ENCODE data around the gene FNDC5. TPM values are rescaled to one million over a fixed set of nuclear protein-coding genes. Genes with fewer than 3 reads are reported as not detected.

The FNDC5 gene
- total and polyA plus RNA-seq, 9 of the 15 experiments (the other 6 are each of a cell fraction or from before 2014, with no cell fraction given): 0.06 to 2.1 (median 0.22) TPM

GRCh38 chr1:32919811-32920733, 49.4 kb upstream of the FNDC5 start:
- POLR2A ChIA-PET: interaction anchor here (0.7 to 1.5 kb wide), 8 partner anchors 12 to 45 kb away, joined by 3 to 6 read pairs (median 4); no protein-coding TSS in a partner anchor
- Histone ChIP-seq H3K9me3 (replicated peaks; ENCODE audit: control insufficient read depth, insufficient read depth, low read depth, low read length) (no peaks in the 10 kb centered on the region), H3K79me2 (ENCODE audit: control insufficient read depth, insufficient read depth, low read length) (no peaks in the 10 kb centered on the region), H2AFZ (ENCODE audit: low read depth, low read length) (peak overlapping the region; percentile 36; the same call in 1 of the 2 replicates), H3K9ac (ENCODE audit: insufficient read depth in 1 of 2, low read depth in 2 of 2, low read length in 2 of 2) (no peak overlapping the region), H4K20me1 (replicated peaks; ENCODE audit: control insufficient read depth, insufficient read depth, low read length) (no peaks in the 10 kb centered on the region), H3K36me3 (ENCODE audit: control insufficient read depth, insufficient read depth, low read length) (no peaks in the 10 kb centered on the region), H3K27ac (ENCODE audit: extremely low read depth, low read depth, low read length) (no peak overlapping the region), H3K4me1 (replicated peaks in 1 of 2; ENCODE audit: control insufficient read depth in 2 of 2, insufficient read depth in 2 of 2, low read length in 2 of 2) (peaks cover 5 to 17% of the 10 kb centered on the region in 2 experiments), H3K4me2 (ENCODE audit: insufficient read depth, low read length) (peak overlapping the region; percentile 17; the same call in 1 of the 2 replicates), H3K4me3 (no peak overlapping the region), H3K9me1 (ENCODE audit: control insufficient read depth, insufficient read depth, low read length) (no peaks in the 10 kb centered on the region), H3K27me3 (ENCODE audit: control insufficient read depth in 2 of 2, insufficient read depth in 2 of 2, low read length in 2 of 2) (peaks cover 29 to 57% of the 10 kb centered on the region in 2 experiments)
- no TSS peak for BruUV-seq (replicated peaks)
- intact Hi-C loops (cut with micrococcal nuclease): no loop called here
- ATAC-seq (peak; percentile 66), DNase-seq (ENCODE audit: extremely low read depth in 1 of 4, low spot score in 3 of 4) (peak in 2 of 4 experiments; percentile 19 to 30), FAIRE-seq (no peak)
- WGBS (ENCODE audit: insufficient coverage, low coverage, missing lambda C conversion rate): 39% methylated on average over 11 of the region's 11 CpGs
- CTCF ChIA-PET (ENCODE audit: low intra/inter-chr PET ratio): no interaction called here
- in situ Hi-C loops (cut with MboI): no loop called here
- TF ChIP-seq GABPA (tag; conservative IDR thresholded peaks at IDR 0.05; ENCODE audit: low read depth) (peak; percentile 65), CHD1 (IDR thresholded peaks at IDR 0.05; ENCODE audit: low read length) (no peak), HDAC2 (IDR thresholded peaks at IDR 0.05) (peak; percentile 56; the same call in 1 of the 2 replicates), CEBPB (tag; IDR thresholded peaks at IDR 0.05) (peak; percentile 35), ZNF75A (CRISPR knock-in tag; IDR thresholded peaks at IDR 0.05) (no peak), CTBP1 (IDR thresholded peaks at IDR 0.05; ENCODE audit: borderline replicate concordance) (peak; percentile 67; the same call in 1 of the 2 replicates), RAD21 (CRISPR knock-in tag; conservative IDR thresholded peaks at IDR 0.05 in 1 of 2, IDR thresholded peaks at IDR 0.05 in 1 of 2) (peak in 1 of 2 experiments; percentile 10; a peak in 1 of 4 replicates), ESRRA (IDR thresholded peaks at IDR 0.05; ENCODE audit: borderline replicate concordance, low read depth) (peak; percentile 37; the same call in 1 of the 2 replicates), MAZ (CRISPR knock-in tag; conservative IDR thresholded peaks at IDR 0.05 in 1 of 2, IDR thresholded peaks at IDR 0.05 in 1 of 2) (0 out of 4 replicates have a peak, but pooled peaks of 1 of the 2 experiments have one; percentile 23), SRSF1 (IDR thresholded peaks at IDR 0.05; ENCODE audit: low read depth, low read length) (no peak), ZNF384 (IDR thresholded peaks at IDR 0.05; ENCODE audit: low read depth, low read length) (no peak), SIN3A (IDR thresholded peaks at IDR 0.05; ENCODE audit: borderline replicate concordance in 2 of 2, control insufficient read depth in 1 of 2, low read depth in 2 of 2, low read length in 2 of 2) (no peak), DPF2 (IDR thresholded peaks at IDR 0.05) (0 out of 2 replicates have a peak, but pooled peaks have one; percentile 18), ZSCAN32 (CRISPR knock-in tag; IDR thresholded peaks at IDR 0.05) (no peak), ZNF76 (CRISPR knock-in tag; IDR thresholded peaks at IDR 0.05; ENCODE audit: borderline replicate concordance) (no peak; the same call in 1 of the 2 replicates)
- TF ChIP-seq, protein P1, sequence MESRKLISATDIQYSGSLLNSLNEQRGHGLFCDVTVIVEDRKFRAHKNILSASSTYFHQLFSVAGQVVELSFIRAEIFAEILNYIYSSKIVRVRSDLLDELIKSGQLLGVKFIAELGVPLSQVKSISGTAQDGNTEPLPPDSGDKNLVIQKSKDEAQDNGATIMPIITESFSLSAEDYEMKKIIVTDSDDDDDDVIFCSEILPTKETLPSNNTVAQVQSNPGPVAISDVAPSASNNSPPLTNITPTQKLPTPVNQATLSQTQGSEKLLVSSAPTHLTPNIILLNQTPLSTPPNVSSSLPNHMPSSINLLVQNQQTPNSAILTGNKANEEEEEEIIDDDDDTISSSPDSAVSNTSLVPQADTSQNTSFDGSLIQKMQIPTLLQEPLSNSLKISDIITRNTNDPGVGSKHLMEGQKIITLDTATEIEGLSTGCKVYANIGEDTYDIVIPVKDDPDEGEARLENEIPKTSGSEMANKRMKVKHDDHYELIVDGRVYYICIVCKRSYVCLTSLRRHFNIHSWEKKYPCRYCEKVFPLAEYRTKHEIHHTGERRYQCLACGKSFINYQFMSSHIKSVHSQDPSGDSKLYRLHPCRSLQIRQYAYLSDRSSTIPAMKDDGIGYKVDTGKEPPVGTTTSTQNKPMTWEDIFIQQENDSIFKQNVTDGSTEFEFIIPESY (CRISPR knock-in tag; IDR thresholded peaks at IDR 0.05): no peak
- TF ChIP-seq, protein P2, sequence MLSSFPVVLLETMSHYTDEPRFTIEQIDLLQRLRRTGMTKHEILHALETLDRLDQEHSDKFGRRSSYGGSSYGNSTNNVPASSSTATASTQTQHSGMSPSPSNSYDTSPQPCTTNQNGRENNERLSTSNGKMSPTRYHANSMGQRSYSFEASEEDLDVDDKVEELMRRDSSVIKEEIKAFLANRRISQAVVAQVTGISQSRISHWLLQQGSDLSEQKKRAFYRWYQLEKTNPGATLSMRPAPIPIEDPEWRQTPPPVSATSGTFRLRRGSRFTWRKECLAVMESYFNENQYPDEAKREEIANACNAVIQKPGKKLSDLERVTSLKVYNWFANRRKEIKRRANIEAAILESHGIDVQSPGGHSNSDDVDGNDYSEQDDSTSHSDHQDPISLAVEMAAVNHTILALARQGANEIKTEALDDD (IDR thresholded peaks at IDR 0.05): peak; percentile 41; the same call in 1 of the 2 replicates

Data from K562 (cell line).